HepG2 (cell line): ENCODE results near the gene TTN. TPM values are rescaled to one million over a fixed set of nuclear protein-coding genes. Genes with fewer than 3 reads are reported as not detected.

Experiments used
- ATAC-seq: fragments of 200-7000 bp; cut with Tn5 transposase; 3 replicates; pipeline ENCODE4 v1.9.1; 2020; ENCODE audit warnings: mild to moderate bottlenecking, moderate library complexity
- BruUV-seq: library from RNA; stranded (reverse); fragments of 400-500 nt; replicated peaks from 2 replicates; lab custom pipeline; 2021; lab: Mats Ljungman, UMichigan
- CTCF ChIA-PET: fragments of 300-600 bp; formaldehyde crosslinking; extraction: SDS; loops from one replicate; lab custom pipeline; 2021; ENCODE audit warnings: low total read pairs, inconsistent platforms, low intra/inter-chr PET ratio; lab: Yijun Ruan, JAX
- POLR2A ChIA-PET: fragments of 350-600 bp; sonication (Branson Sonifier 250); formaldehyde crosslinking; loops from one replicate; lab custom pipeline; 2020; ENCODE audit warnings: antibody characterized with exemption, inconsistent platforms; lab: Yijun Ruan, JAX
- DNase-seq: peaks from one replicate; pipeline ENCODE4 v3.0.0-alpha.2; 2015; ENCODE audit warnings: low spot score
- FAIRE-seq: peaks from 3 replicates; lab custom pipeline; 2011; peaks lifted over from hg19 to GRCh38; lab: Jason Lieb, UNC
- H2AFZ ChIP-seq: one replicate; pipeline ENCODE4 v1.6.1; 2011; ENCODE audit warnings: low read length, inconsistent platforms
- H3K27ac ChIP-seq: fragments of 300-600 bp; 3 replicates; pipeline ENCODE4 v1.8.0; 2011; ENCODE audit warnings: mixed run types, mild to moderate bottlenecking, mixed read lengths, low read length, inconsistent platforms; ENCODE audit not compliant: insufficient read depth; ENCODE audit errors: extremely low read length
- H3K27me3 ChIP-seq, 2 experiments: fragments of 200-600 bp in 1 of 2; 2 replicates in 1 of 2; 3 replicates in 1 of 2; pipeline versions ENCODE4 v1.6.0 to v1.8.0; 2011; ENCODE audit warnings: low read length in 2 of 2, mild to moderate bottlenecking in 2 of 2, moderate library complexity in 2 of 2, inconsistent platforms in 1 of 2; ENCODE audit not compliant: insufficient read depth in 2 of 2, control insufficient read depth in 1 of 2
- H3K36me3 ChIP-seq, 2 experiments: fragments of 200-600 bp in 1 of 2; replicated peaks in 1 of 2; 2 replicates in 1 of 2; 3 replicates in 1 of 2; pipeline versions ENCODE4 v1.5.1 to v1.8.0; 2011; ENCODE audit warnings: low read length in 2 of 2, inconsistent platforms in 1 of 2; ENCODE audit not compliant: insufficient read depth in 2 of 2, control insufficient read depth in 1 of 2
- H3K4me1 ChIP-seq: 2 replicates; pipeline ENCODE4 v1.5.1; 2012; ENCODE audit warnings: low read length, inconsistent platforms; ENCODE audit not compliant: insufficient read depth
- H3K4me2 ChIP-seq: 2 replicates; pipeline ENCODE4 v1.6.0; 2011; ENCODE audit warnings: low read depth, low read length, inconsistent platforms
- H3K4me3 ChIP-seq, 3 experiments: fragments of 200-600 bp in 1 of 3; sonication (generic), shearing (Covaris generic) in 1 of 3; replicated peaks in 1 of 3; 2 replicates each; pipeline ENCODE4 v1.5.1; 2011 to 2016; ENCODE audit warnings: low read length in 3 of 3, inconsistent platforms in 2 of 3, low read depth in 2 of 3, mild to moderate bottlenecking in 2 of 3, control low read depth in 1 of 3, mixed read lengths in 1 of 3; ENCODE audit not compliant: insufficient read depth in 1 of 3
- H3K79me2 ChIP-seq: one replicate; pipeline ENCODE4 v1.6.1; 2011; ENCODE audit warnings: low read length, inconsistent platforms; ENCODE audit not compliant: insufficient read depth
- H3K9ac ChIP-seq: 2 replicates; pipeline ENCODE4 v1.6.0; 2011; ENCODE audit warnings: mild to moderate bottlenecking, low read depth, low read length, inconsistent platforms; ENCODE audit not compliant: insufficient read depth
- H3K9me3 ChIP-seq: 2 replicates; pipeline ENCODE4 v1.5.1; 2012; ENCODE audit warnings: mild to moderate bottlenecking, low read length
- H4K20me1 ChIP-seq: 2 replicates; pipeline ENCODE4 v1.6.0; 2011; ENCODE audit warnings: inconsistent platforms, mild to moderate bottlenecking, low read length, moderate library complexity; ENCODE audit not compliant: insufficient read depth
- HNF4A ChIP-seq: sonication (generic); formaldehyde crosslinking; IDR thresholded peaks from 2 replicates; pipeline ENCODE4 v1.4.0; 2020; ENCODE audit warnings: missing genetic modification reagents
- HNRNPH1 ChIP-seq: fragments of 200-400 bp; formaldehyde crosslinking; optimal IDR thresholded peaks from 2 replicates; pipeline ENCODE3; 2017; ENCODE audit warnings: mild to moderate bottlenecking, low read depth, low read length
- JARID2 ChIP-seq: sonication (generic); formaldehyde crosslinking; IDR thresholded peaks from 2 replicates; pipeline ENCODE4 v1.8.1; 2023; ENCODE audit warnings: missing genetic modification reagents, inconsistent platforms; ENCODE audit not compliant: insufficient replicate concordance
- KLF15 ChIP-seq: sonication (generic); formaldehyde crosslinking; IDR thresholded peaks from 2 replicates; pipeline ENCODE4 v1.8.1; 2023; ENCODE audit warnings: borderline replicate concordance, mild to moderate bottlenecking, inconsistent platforms, missing genetic modification reagents, mixed read lengths
- MAX ChIP-seq: IDR thresholded peaks from 2 replicates; pipeline ENCODE4 v1.6.1; 2012; ENCODE audit warnings: inconsistent platforms
- MTF2 ChIP-seq: sonication (generic); formaldehyde crosslinking; IDR thresholded peaks from 2 replicates; pipeline ENCODE4 v1.5.0; 2020; ENCODE audit warnings: missing genetic modification reagents, borderline replicate concordance
- RAD21 ChIP-seq: fragments of 450-650 bp; formaldehyde crosslinking; IDR thresholded peaks from 2 replicates; pipeline ENCODE4 v1.5.0; 2020; ENCODE audit warnings: mild to moderate bottlenecking
- SP4 ChIP-seq: sonication (generic); formaldehyde crosslinking; IDR thresholded peaks from 2 replicates; pipeline ENCODE4 v1.8.1; 2023; ENCODE audit warnings: mild to moderate bottlenecking, missing genetic modification reagents
- SRSF1 ChIP-seq: fragments of 200-400 bp; formaldehyde crosslinking; optimal IDR thresholded peaks from 2 replicates; pipeline ENCODE3; 2017; ENCODE audit warnings: mild to moderate bottlenecking, low read depth, low read length, moderate library complexity
- TBX2 ChIP-seq: sonication (generic); formaldehyde crosslinking; IDR thresholded peaks from 2 replicates; pipeline ENCODE4 v1.5.0; 2020; ENCODE audit warnings: missing genetic modification reagents, mild to moderate bottlenecking, borderline replicate concordance
- ZBTB33 ChIP-seq: sonication (generic); formaldehyde crosslinking; IDR thresholded peaks from 2 replicates; pipeline ENCODE4 v1.4.0; 2020; ENCODE audit warnings: missing genetic modification reagents
- ZFP36L1 ChIP-seq: sonication (generic); formaldehyde crosslinking; IDR thresholded peaks from 2 replicates; pipeline ENCODE4 v1.8.0; 2022; ENCODE audit warnings: mild to moderate bottlenecking, missing genetic modification reagents, moderate library complexity
- ZNF264 ChIP-seq: sonication (generic); formaldehyde crosslinking; IDR thresholded peaks from 2 replicates; pipeline ENCODE4 v1.4.0; 2020; ENCODE audit warnings: missing genetic modification reagents
- ZNF382 ChIP-seq: sonication (generic); formaldehyde crosslinking; IDR thresholded peaks from 2 replicates; pipeline ENCODE4 v1.5.0; 2020; ENCODE audit warnings: missing genetic modification reagents, mild to moderate bottlenecking, borderline replicate concordance
- ZNF562 ChIP-seq: sonication (generic); formaldehyde crosslinking; IDR thresholded peaks from 2 replicates; pipeline ENCODE4 v1.8.0; 2022; ENCODE audit warnings: missing genetic modification reagents, borderline replicate concordance
- ZNF644 ChIP-seq: IDR thresholded peaks from 2 replicates; pipeline ENCODE4 v1.6.1; 2016; ENCODE audit warnings: low read depth
- ZNF747 ChIP-seq: sonication (generic); formaldehyde crosslinking; IDR thresholded peaks from 2 replicates; pipeline ENCODE4 v1.8.1; 2023; ENCODE audit warnings: missing genetic modification reagents, mild to moderate bottlenecking, borderline replicate concordance
- ZNF879 ChIP-seq: sonication (generic); formaldehyde crosslinking; IDR thresholded peaks from 2 replicates; pipeline ENCODE4 v1.8.1; 2023; ENCODE audit warnings: missing genetic modification reagents
- ZSCAN29 ChIP-seq: sonication (generic); formaldehyde crosslinking; conservative IDR thresholded peaks from 2 replicates; pipeline ENCODE4 v1.4.0; 2020; ENCODE audit warnings: mild to moderate bottlenecking, missing genetic modification reagents
- ZSCAN5A ChIP-seq: sonication (generic); formaldehyde crosslinking; IDR thresholded peaks from 2 replicates; pipeline ENCODE4 v1.8.0; 2022; ENCODE audit warnings: mild to moderate bottlenecking, missing genetic modification reagents, borderline replicate concordance
- WGBS: methylation state at CpG from one replicate; pipeline ENCODE4 v1.1.6; 2017; ENCODE audit warnings: low lambda C conversion rate; 5-methylcytosine and 5-hydroxymethylcytosine counted together
- in situ Hi-C: cut with HindIII; loops from 2 replicates; pipeline ENCODE4 v1.10.0; 2017; ENCODE audit warnings: low pct_unique_long_range_greater_than_20kb; ENCODE audit not compliant: extremely low pct_ligation_motif_present
- intact Hi-C: fragments of 100-400 bp; cut with micrococcal nuclease; formaldehyde crosslinking; loops from one replicate; pipeline ENCODE4 v1.10.0; 2022; ENCODE audit not compliant: unreplicated experiment
- polyA plus RNA-seq, 8 experiments: library from polyadenylated mRNA; depleted of rRNA in 3 of 8; stranded (reverse) in 7 of 8; unstranded in 1 of 8; fragments of >200 nt; fragmentation: Illumina TruSeq in 4 of 8; extraction: Trizol in 4 of 8; gene quantifications; 2 replicates each; pipeline versions ENCODE4 v1.2.1 to v1.2.3, GENCODE V29; 2011 to 2016; ENCODE audit warnings: low read depth in 4 of 8, missing spikeins in 1 of 8, mixed read lengths in 1 of 8; ENCODE audit not compliant: insufficient read depth in 1 of 8
- total RNA-seq, 5 experiments: library from RNA; depleted of rRNA; stranded (reverse); fragments of >200 nt; fragmentation: Illumina TruSeq; extraction: Trizol; gene quantifications; 2 replicates each; pipeline ENCODE4 v1.2.3, GENCODE V29; 2016; ENCODE audit warnings: low read depth in 1 of 5

Gene TTN
- total and polyA plus RNA-seq, 2 of the 13 experiments (the other 11 are each of a cell fraction or from before 2014, with no cell fraction given): under 0.01 TPM

DNA sequence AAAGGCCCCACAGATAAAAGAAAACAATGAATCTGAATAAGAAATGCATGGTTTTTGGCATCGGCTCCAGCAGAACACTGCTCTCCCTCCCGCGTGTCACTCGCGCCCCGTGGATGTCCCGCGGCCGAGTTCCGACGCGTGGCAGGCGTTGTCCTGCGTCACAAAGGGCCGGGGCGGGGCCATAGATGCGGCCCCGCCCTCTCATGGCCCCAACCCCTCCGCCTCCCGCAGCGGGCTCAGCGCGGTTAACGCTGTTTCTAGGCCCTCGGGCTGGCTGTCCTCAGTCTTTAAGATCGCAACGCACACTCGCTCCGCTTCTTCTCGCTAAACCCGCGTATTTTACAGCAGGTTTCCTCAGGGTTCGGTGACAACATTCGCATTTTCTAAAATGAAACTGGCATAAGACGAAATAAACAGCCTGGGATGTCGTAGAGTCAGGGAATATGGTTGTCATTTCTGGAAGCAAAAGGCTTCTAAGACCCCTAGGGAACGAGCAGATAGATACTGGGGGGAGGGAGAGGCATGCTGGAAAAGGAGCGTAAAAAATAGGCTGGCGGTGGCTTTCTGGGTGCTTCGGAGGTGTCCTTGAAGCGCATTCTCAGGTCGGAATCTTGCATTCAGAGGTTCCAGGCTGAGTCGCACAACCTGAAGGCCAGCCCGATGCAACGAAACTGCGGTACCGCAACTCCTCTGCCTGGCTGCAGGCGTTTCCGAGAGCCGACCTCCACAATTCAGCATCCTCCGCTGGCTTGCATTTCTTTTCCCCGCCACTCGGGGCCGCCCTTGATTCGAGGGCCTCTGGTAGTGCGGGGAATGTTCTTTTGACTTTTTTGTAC is 328.6 kb downstream of the TTN start, which contains the start of gene FKBP7:
FKBP7 (minus strand) TSS at position 162 of the 836 bp plus-strand sequence; CDS start at position 61, 101 bp downstream.
- H3K27me3 ChIP-seq: no peaks in the 10 kb centered on the region; a peak in 1 of 5 replicates
- CTCF ChIA-PET: interaction anchor here (1.2 kb wide), 1 partner anchor 27 kb away, joined by 4 read pairs; the partner anchor contains the start of gene PJVK
- BruUV-seq: no TSS peak
- TF ChIP-seq ZSCAN5A (CRISPR knock-in tag) (no peak), HNF4A (CRISPR knock-in tag) (no peak), TBX2 (CRISPR knock-in tag) (peak; percentile 5), ZNF747 (CRISPR knock-in tag) (no peak), SRSF1 (peak; percentile 26), JARID2 (CRISPR knock-in tag) (no peak), ZNF382 (CRISPR knock-in tag) (no peak), ZSCAN29 (CRISPR knock-in tag) (no peak; the same call in 1 of the 2 replicates), ZNF879 (CRISPR knock-in tag) (no peak), KLF15 (CRISPR knock-in tag) (peak; percentile 88), ZNF562 (CRISPR knock-in tag) (no peak), RAD21 (peak; percentile 43; the same call in 1 of the 2 replicates), HNRNPH1 (no peak), ZNF644 (CRISPR knock-in tag) (no peak; the same call in 1 of the 2 replicates), ZNF264 (CRISPR knock-in tag) (peak; percentile 52; the same call in 1 of the 2 replicates), ZFP36L1 (CRISPR knock-in tag) (peak; percentile 75; the same call in 1 of the 2 replicates), MTF2 (CRISPR knock-in tag) (no peak), MAX (peak; percentile 93), ZBTB33 (CRISPR knock-in tag) (peak; percentile 61; the same call in 1 of the 2 replicates), SP4 (CRISPR knock-in tag) (peak; percentile 46; the same call in 1 of the 2 replicates)

More for the DNA sequence above, 328.6 kb downstream of the TTN start, which contains the start of gene FKBP7:
- intact Hi-C loops (loop anchor here (1.0 kb wide), 2 partner anchors 9 to 27 kb away; partner anchors contain the start of genes PJVK and PRKRA), in situ Hi-C loops (no loop called here)
- H3K27ac ChIP-seq: peak within 1 kb of the TSS; percentile 89
- H3K4me1 ChIP-seq: peaks cover 46% of the 10 kb centered on the region
- POLR2A ChIA-PET: interaction anchor here (1.0 to 4.6 kb wide), 7 partner anchors 9 to 64 kb away, joined by 3 to 74 read pairs (median 8); partner anchors contain the start of genes PJVK and PRKRA
- peak within 1 kb of the TSS; percentile 93 for H2AFZ ChIP-seq
- H3K79me2 ChIP-seq: peaks cover 50% of the 10 kb centered on the region
- FAIRE-seq: no peak
- H3K4me2 ChIP-seq: peak within 1 kb of the TSS; percentile 91
- peak within 1 kb of the TSS; percentile 86 for H3K9ac ChIP-seq
- H4K20me1 ChIP-seq: peaks cover 9% of the 10 kb centered on the region; the same call in 1 of the 2 replicates
- no peaks in the 10 kb centered on the region for H3K36me3 ChIP-seq
- H3K4me3 ChIP-seq: peak within 1 kb of the TSS; percentile 80 to 91 (median 82)
- WGBS: 1% methylated on average over 52 of the region's 56 CpGs
- peak; percentile 82 for DNase-seq
- H3K9me3 ChIP-seq: no peaks in the 10 kb centered on the region
- peak; percentile 67 for ATAC-seq
